Activated CD4-positive, alpha-beta memory T cell treated with anti-CD3 and anti-CD28 coated beads for 36 hours (primary cell): ENCODE measurements around the gene ARID2. TPM values are rescaled to one million over a fixed set of nuclear protein-coding genes. Genes with fewer than 3 reads are reported as not detected.

ENCODE experiments used
- CTCF ChIA-PET: fragments of 350-600 bp; sonication (Branson Sonifier 250); formaldehyde crosslinking; loops from one replicate; lab custom pipeline; 2021; ENCODE audit warnings: antibody characterized with exemption, inconsistent platforms; lab: Charles Lee
- POLR2A ChIA-PET: fragments of 350-600 bp; sonication (Branson Sonifier 250); formaldehyde crosslinking; loops from one replicate; lab custom pipeline; 2021; ENCODE audit warnings: antibody characterized with exemption; lab: Charles Lee
- DNase-seq: peaks from one replicate; pipeline ENCODE4 v3.0.0-alpha.2; 2020
- H3K27ac Mint-ChIP-seq: one replicate; pipeline ENCODE4 v1.8.0; 2021; ENCODE audit warnings: mixed read lengths
- H3K27me3 Mint-ChIP-seq: one replicate; pipeline ENCODE4 v1.8.0; 2021; ENCODE audit warnings: mixed read lengths
- H3K36me3 Mint-ChIP-seq: one replicate; pipeline ENCODE4 v1.8.0; 2021; ENCODE audit warnings: mixed read lengths
- H3K4me1 Mint-ChIP-seq: one replicate; pipeline ENCODE4 v1.8.0; 2021; ENCODE audit warnings: low read depth, mixed read lengths
- H3K4me3 Mint-ChIP-seq: one replicate; pipeline ENCODE4 v1.8.0; 2021; ENCODE audit warnings: mild to moderate bottlenecking, mixed read lengths
- H3K9me3 Mint-ChIP-seq: one replicate; pipeline ENCODE4 v1.8.0; 2021; ENCODE audit warnings: mixed read lengths
- intact Hi-C: fragments of 100-400 bp; cut with micrococcal nuclease; formaldehyde crosslinking; loops from one replicate; pipeline ENCODE4 v1.15.1; 2023
- total RNA-seq, 2 experiments: library from RNA; stranded (reverse); gene quantifications; one replicate each; pipeline ENCODE4 v1.2.3, GENCODE V29; 2021

ARID2 gene
- total RNA-seq, 2 experiments from 2014 or later = 25.5 to 28.2 TPM

DNA sequence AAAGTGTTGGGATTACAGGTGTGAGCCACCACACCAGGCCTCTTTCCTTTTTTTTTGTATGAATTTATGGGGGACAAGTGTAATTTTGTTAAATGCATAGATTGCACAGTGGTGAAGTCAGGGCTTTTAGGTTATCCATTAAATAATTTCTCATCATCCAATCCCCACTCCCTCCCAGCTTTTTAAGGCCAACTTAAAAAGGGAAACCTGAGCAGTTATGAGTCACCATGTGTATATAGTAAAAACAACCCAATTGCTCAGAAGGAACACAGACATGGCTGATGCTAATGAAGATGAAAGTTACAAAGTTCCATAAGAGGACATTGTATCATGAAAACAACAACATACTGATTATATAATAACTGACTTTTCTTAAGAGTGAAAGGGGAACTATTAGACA is 25.6 kb upstream of the ARID2 start:
- Mint-ChIP-seq H3K9me3 (peaks cover 10% of the 10 kb centered on the region), H3K4me3 (no peak overlapping the region), H3K4me1 (no peaks in the 10 kb centered on the region), H3K27ac (no peak overlapping the region), H3K27me3 (no peaks in the 10 kb centered on the region), H3K36me3 (peaks cover 3% of the 10 kb centered on the region)
- POLR2A ChIA-PET = no interaction called here
- intact Hi-C loops = no loop called here
- DNase-seq = no peak
- CTCF ChIA-PET = no interaction called here

DNA sequence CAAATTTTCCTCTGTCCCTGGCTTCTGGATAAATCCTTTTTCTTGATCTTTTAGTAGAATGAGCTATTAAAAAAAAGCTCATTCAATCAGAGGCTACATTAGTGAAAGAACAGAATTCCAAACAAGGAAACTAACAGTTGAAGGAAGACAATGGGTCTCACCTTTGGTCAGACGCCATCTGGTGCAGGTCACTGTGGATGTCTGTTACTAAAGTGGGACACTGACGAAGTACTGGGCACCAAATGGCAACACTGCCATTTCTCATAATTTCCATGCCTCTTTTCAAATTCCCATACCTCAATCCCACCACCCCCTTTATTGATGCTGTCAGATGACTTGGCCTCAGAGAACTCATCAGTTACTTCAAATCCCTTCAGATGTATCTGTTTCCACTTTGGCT is 24.5 kb upstream of the ARID2 start:
- H3K4me3 Mint-ChIP-seq = no peak overlapping the region
- no peaks in the 10 kb centered on the region for H3K4me1 Mint-ChIP-seq

DNA sequence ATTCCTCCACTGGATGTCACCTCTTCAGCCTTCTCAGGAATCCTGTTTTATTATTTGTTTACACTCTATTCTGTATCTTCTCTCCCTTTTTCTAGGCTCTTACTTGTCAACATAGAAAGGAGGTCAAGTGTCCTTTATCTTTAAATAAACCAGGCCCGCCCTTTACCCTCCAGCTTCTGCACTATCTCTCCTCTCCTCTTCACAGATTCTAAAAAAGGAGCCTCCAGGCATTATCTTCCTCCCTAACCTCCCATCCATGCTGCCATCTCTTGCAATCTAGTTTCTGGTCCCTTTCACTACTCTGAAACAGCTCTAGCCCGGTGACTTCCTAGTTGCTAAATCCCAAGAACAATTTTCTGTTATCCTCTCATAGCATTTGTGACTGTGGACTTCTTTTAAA is 24.1 kb upstream of the ARID2 start:
- Mint-ChIP-seq H3K36me3 (peaks cover 3% of the 10 kb centered on the region), H3K4me1 (no peaks in the 10 kb centered on the region), H3K27ac (no peak overlapping the region), H3K27me3 (no peaks in the 10 kb centered on the region), H3K4me3 (no peak overlapping the region), H3K9me3 (peaks cover 10% of the 10 kb centered on the region)
- no peak for DNase-seq
- intact Hi-C loops = no loop called here
- ChIA-PET POLR2A (no interaction called here), CTCF (no interaction called here)

More for the DNA sequence above, 24.5 kb upstream of the ARID2 start:
- ChIA-PET POLR2A (no interaction called here), CTCF (no interaction called here)
- H3K9me3 Mint-ChIP-seq = peaks cover 10% of the 10 kb centered on the region
- peaks cover 3% of the 10 kb centered on the region for H3K36me3 Mint-ChIP-seq
- intact Hi-C loops = no loop called here
- no peak for DNase-seq
- no peaks in the 10 kb centered on the region for H3K27me3 Mint-ChIP-seq
- H3K27ac Mint-ChIP-seq = no peak overlapping the region

DNA sequence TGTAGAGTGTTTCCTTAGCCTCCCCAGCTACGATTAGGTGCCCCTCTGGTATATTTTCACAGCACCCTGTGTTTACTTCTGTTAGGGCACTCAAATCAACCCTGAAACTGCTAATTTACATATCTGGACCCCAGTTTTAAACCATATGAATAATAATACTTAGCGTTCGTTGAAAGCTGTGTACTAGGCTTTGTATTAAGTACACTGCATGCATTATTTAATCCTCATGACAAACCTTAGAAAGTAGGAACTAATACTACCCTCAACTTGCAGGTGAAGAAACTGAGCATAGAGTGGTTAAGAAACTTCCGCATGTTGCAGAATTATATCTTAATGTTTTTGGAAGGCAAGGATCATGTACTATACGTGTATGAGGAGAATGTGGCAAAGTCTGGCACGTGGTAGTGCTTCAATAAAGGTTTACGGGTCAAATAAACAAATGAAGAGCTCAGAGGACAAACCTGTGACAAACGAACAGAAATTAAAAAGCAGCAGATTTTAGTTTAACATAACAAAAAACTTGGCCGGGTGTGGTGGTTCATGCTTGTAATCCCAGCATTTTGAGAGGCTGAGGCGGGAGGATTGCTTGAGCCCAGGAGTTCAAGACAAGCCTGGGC is 22.2 kb upstream of the ARID2 start:
- intact Hi-C loops = no loop called here
- no peak for DNase-seq
- Mint-ChIP-seq H3K9me3 (no peaks in the 10 kb centered on the region), H3K4me1 (no peaks in the 10 kb centered on the region), H3K27ac (no peak overlapping the region), H3K27me3 (no peaks in the 10 kb centered on the region), H3K36me3 (peaks cover 1% of the 10 kb centered on the region), H3K4me3 (no peak overlapping the region)
- POLR2A ChIA-PET = no interaction called here
- CTCF ChIA-PET = interaction anchor here (1.0 kb wide), 1 partner anchor 18 kb away, joined by 5 read pairs; no protein-coding TSS in a partner anchor

DNA sequence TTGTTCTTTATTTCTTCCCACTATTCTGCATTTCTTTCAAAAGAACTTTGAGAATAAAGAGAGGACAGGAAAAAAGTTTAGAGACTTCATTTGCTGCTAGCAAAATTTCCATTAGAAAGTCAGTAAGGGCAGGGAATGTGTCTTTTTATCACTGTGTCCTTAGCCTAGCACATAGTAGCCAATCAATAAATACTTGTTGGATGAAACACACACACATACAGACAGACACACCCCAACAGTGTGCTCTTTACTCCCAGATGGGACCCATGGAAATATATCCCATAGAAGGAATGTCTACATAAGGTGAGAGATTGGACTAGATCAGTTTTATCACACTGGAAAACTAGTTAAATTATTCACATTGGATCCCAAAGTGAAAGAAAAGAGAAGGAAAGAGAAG is 21.1 kb upstream of the ARID2 start:
- DNase-seq = no peak
- Mint-ChIP-seq H3K4me3 (no peak overlapping the region), H3K27me3 (no peaks in the 10 kb centered on the region), H3K27ac (no peak overlapping the region), H3K9me3 (no peaks in the 10 kb centered on the region), H3K4me1 (no peaks in the 10 kb centered on the region), H3K36me3 (peaks cover 1% of the 10 kb centered on the region)
- intact Hi-C loops = no loop called here
- ChIA-PET POLR2A (no interaction called here), CTCF (no interaction called here)

DNA sequence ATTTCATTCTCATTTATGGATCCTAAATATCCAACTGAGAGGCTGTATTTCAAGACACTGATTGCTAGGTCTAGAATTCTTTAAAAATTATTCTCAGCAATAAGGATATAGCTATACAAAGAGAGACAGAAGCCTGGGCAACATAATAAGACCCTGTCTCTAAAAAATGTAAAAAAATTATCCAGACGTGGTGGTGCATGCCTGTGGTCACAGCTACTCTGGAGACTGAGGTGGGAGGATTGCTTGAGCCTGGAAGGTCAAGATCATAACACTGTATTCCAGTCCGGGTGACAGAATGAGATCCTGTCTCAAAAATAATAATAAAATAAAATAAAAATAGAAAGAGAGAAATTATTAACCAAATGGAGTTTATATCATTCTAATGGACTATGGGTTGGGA is 20.6 kb upstream of the ARID2 start:
- Mint-ChIP-seq H3K27me3 (no peaks in the 10 kb centered on the region), H3K27ac (no peak overlapping the region), H3K36me3 (peaks cover 1% of the 10 kb centered on the region), H3K9me3 (no peaks in the 10 kb centered on the region), H3K4me1 (peaks cover 2% of the 10 kb centered on the region), H3K4me3 (no peak overlapping the region)
- intact Hi-C loops = no loop called here
- CTCF ChIA-PET = interaction anchor here (2.1 kb wide), 1 partner anchor 165 kb away, joined by 8 read pairs; no protein-coding TSS in a partner anchor
- DNase-seq = no peak
- POLR2A ChIA-PET = interaction anchor here (0.6 kb wide), 1 partner anchor 18 kb away, joined by 3 read pairs; no protein-coding TSS in a partner anchor

DNA sequence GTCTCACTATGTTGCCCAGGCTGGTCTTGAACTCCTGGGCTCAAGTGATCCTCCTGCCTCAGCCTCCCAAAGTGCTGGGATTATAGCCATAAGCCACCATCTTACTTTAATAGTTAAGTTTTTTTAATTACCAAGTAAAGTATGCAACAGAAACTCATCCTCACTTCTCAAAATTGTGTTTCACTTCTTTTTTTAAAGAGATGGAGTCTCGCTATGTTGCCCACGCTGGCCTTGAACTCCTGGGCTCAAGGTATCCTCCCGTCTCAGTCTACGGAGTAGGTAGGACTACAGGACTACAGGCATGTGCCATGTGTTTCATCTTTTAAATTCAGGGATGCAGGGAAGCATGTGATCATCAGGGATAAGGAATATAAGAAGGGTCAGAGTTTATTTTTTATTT is 17.2 kb upstream of the ARID2 start:
- intact Hi-C loops = no loop called here
- H3K27ac Mint-ChIP-seq = no peak overlapping the region
- no peaks in the 10 kb centered on the region for H3K9me3 Mint-ChIP-seq
- no peaks in the 10 kb centered on the region for H3K36me3 Mint-ChIP-seq
- no peak for DNase-seq
- H3K4me1 Mint-ChIP-seq = peaks cover 7% of the 10 kb centered on the region
- no peaks in the 10 kb centered on the region for H3K27me3 Mint-ChIP-seq
- ChIA-PET CTCF (no interaction called here), POLR2A (no interaction called here)
- no peak overlapping the region for H3K4me3 Mint-ChIP-seq

DNA sequence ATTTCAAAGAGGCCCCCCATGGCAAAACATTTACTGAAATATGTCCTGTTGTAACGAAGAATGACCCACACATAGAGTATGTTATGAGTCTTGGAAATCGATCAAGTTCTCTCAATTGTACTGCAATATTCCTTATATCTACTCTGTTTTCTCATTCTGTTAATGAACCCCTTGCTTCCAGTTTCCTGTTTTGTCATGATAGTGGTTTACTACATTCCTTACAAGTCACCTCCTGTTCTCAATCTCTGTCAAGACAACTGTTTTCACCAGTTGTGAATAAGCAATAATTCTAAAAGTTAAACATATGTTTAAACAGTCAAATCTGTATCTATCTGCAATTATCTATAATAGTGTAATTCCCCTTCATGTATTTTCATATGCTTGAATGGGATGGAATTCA is 16.4 kb upstream of the ARID2 start:
- Mint-ChIP-seq H3K36me3 (no peaks in the 10 kb centered on the region), H3K27me3 (no peaks in the 10 kb centered on the region), H3K9me3 (no peaks in the 10 kb centered on the region), H3K4me3 (no peak overlapping the region), H3K4me1 (peaks cover 11% of the 10 kb centered on the region), H3K27ac (no peak overlapping the region)
- POLR2A ChIA-PET = no interaction called here
- no peak for DNase-seq
- CTCF ChIA-PET = no interaction called here
- intact Hi-C loops = no loop called here

DNA sequence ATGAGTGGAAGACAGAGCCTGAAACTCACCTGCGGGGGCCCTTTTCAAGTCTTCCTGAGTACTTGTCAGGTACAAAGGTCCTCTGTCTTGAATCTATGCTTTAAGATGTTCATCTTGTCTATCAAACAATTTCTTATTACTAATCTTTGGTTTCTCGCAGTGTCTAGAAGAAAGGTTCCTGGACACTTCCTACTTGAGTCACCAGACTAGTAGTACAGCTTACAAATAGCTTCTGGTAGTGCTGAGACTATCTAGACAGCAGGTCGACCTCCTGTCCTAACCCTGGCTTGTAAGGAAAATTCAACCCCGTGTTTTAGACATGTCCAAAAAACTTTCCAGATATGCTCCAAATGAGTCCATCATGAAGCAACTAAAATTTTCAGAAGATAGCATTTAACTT is 11.2 kb upstream of the ARID2 start:
- Mint-ChIP-seq H3K4me3 (no peak overlapping the region), H3K27me3 (no peaks in the 10 kb centered on the region), H3K36me3 (no peaks in the 10 kb centered on the region), H3K9me3 (no peaks in the 10 kb centered on the region), H3K4me1 (peaks cover 51% of the 10 kb centered on the region), H3K27ac (no peak overlapping the region)
- no peak for DNase-seq
- POLR2A ChIA-PET = no interaction called here
- intact Hi-C loops = no loop called here
- CTCF ChIA-PET = no interaction called here

DNA sequence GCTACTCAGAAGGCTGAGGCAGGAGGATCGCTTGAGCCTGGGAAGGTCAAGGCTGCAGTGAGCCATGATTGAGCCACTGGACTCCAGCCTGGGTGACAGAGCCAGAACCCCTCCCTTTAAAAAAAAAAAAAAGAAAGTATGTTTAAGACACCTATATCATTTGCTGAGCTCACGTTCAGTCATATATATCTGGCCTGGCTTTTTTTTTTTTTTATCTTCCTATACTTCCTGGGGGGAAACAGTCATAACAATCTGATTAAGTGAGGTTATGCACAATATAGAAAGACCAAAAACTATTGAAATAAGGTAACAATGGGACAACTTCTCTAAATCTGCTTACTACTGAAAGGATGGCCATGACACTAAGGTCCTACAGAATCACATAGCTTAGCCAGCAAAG is 9.4 kb upstream of the ARID2 start:
- no peak overlapping the region for H3K27ac Mint-ChIP-seq
- ChIA-PET POLR2A (interaction anchor here (0.6 kb wide), 1 partner anchor 148 kb away, joined by 3 read pairs; no protein-coding TSS in a partner anchor), CTCF (interaction anchor here (0.6 to 1.4 kb wide), 3 partner anchors 10 to 176 kb away, joined by 3 to 7 read pairs (median 3); no protein-coding TSS in a partner anchor)

DNA sequence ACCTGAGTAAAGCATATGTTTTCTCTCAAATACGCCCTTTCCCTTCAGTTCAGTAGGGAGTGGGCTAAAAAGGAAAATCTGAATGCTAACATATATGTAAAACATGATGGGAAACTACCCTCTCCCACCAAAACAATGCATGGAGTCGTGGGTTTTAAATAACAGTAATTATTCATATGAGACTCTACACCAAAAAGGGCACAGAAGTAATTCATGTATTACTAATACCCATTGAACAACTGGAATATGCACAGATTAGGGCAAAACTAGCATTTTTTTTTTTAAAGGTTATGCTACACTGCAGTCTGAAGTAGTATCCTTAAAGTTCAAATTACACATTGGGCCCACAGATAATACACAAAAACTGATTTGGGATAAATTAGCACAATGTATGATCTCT is 8.1 kb upstream of the ARID2 start:
- Mint-ChIP-seq H3K4me1 (peaks cover 51% of the 10 kb centered on the region), H3K27me3 (no peaks in the 10 kb centered on the region), H3K4me3 (no peak overlapping the region), H3K27ac (no peak overlapping the region), H3K9me3 (no peaks in the 10 kb centered on the region), H3K36me3 (no peaks in the 10 kb centered on the region)
- ChIA-PET POLR2A (no interaction called here), CTCF (interaction anchor here (10.6 kb wide), 1 partner anchor 177 kb away, joined by 105 read pairs; no protein-coding TSS in a partner anchor)
- intact Hi-C loops = loop anchor here (10.0 kb wide), 2 partner anchors 547 to 867 kb away; no protein-coding TSS in a partner anchor
- no peak for DNase-seq

More for the DNA sequence above, 9.4 kb upstream of the ARID2 start:
- H3K9me3 Mint-ChIP-seq = no peaks in the 10 kb centered on the region
- H3K4me3 Mint-ChIP-seq = no peak overlapping the region
- DNase-seq = no peak
- intact Hi-C loops = loop anchor here (10.0 kb wide), 2 partner anchors 545 to 865 kb away; no protein-coding TSS in a partner anchor
- no peaks in the 10 kb centered on the region for H3K36me3 Mint-ChIP-seq
- no peaks in the 10 kb centered on the region for H3K27me3 Mint-ChIP-seq
- H3K4me1 Mint-ChIP-seq = peaks cover 49% of the 10 kb centered on the region

DNA sequence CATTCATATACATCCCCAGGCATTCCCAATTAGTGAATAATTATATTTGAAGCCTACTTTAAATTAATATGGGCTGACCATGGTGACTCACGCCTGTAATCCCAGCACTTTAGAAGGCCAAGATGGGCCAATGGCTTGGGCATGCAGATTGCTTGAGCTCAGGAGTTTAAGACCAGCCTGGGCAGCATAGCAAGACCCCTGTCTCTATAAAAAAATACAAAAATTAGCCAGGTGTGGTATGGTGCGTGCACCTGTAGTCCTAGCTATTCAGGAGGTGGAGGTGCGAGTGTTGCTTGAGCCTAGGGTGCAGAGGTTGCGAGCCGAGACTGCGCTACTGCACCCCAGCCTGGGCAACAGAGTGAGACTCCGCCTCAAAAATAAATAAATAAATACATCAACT is 7.6 kb upstream of the ARID2 start:
- Mint-ChIP-seq H3K27ac (no peak overlapping the region), H3K9me3 (no peaks in the 10 kb centered on the region), H3K4me3 (no peak overlapping the region), H3K36me3 (peaks cover 3% of the 10 kb centered on the region), H3K27me3 (no peaks in the 10 kb centered on the region), H3K4me1 (peaks cover 51% of the 10 kb centered on the region)
- DNase-seq = no peak
- intact Hi-C loops = loop anchor here (10.0 kb wide), 2 partner anchors 547 to 867 kb away; no protein-coding TSS in a partner anchor
- CTCF ChIA-PET = interaction anchor here (10.6 kb wide), 1 partner anchor 178 kb away, joined by 105 read pairs; no protein-coding TSS in a partner anchor
- POLR2A ChIA-PET = no interaction called here
